HG02885 (cell line): Measurements from ENCODE around the gene ZNF200.
A peak's percentile ranks its signal among the peaks of the same experiment; 100 is the strongest.
"Not testable (repeated sequence)": the region's sequence is repeated elsewhere in the genome, so short reads cannot be mapped to it uniquely, and the experiment has no call there.

ENCODE experiments used
- ATAC-seq: cut with Tn5 transposase; IDR thresholded peaks from one replicate; pipeline ENCODE4 v1.9.1; 2021; ENCODE audit warnings: mild to moderate bottlenecking; ENCODE audit not compliant: unreplicated experiment, poor library complexity

ZNF200 gene

GRCh38 chr16:3234857-3235561 is at the start of gene ZNF200:
TSS of gene ZNF200 (minus strand) at chr16:3235158. CDS start at chr16:3233755, 1,403 bp downstream.
- ATAC-seq: peak; percentile 94

DNA sequence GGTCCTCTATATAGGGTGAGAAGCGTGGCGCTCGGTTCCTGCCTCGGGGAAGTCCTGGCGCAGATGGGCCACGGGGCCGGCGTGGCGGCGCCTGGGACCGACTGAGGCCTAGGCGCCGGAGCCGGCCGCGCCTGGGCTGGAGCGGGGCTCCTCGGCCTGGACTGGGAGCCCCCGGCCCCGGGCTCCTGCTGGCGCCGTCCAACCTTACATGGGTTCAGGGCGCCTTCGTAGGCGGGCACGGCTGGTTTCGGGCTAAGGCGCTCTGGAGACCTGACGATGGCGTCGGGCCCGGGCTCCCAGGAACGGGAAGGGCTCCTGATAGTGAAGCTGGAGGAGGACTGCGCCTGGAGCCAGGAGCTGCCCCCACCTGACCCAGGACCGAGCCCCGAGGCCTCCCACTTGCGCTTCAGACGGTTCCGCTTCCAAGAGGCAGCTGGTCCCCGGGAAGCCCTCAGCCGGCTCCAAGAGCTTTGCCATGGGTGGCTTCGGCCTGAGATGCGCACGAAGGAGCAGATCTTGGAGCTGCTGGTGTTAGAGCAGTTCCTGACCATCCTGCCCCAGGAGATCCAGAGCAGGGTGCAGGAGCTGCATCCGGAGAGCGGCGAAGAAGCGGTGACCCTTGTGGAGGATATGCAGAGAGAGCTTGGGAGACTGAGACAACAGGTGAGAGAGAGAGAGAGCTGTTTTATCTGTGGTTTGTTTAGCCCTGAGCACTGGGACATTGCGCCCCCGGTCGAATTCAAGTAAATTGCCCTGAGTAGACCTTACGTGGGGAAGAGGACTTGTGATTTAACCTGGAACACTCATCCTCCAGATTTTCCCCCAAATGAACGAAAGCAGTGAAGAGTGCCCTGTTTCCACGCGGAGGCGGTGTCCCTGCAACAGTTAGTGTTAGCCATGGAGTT is 48.8 kb upstream of the ZNF200 start:
- ATAC-seq: peak; percentile 1

DNA sequence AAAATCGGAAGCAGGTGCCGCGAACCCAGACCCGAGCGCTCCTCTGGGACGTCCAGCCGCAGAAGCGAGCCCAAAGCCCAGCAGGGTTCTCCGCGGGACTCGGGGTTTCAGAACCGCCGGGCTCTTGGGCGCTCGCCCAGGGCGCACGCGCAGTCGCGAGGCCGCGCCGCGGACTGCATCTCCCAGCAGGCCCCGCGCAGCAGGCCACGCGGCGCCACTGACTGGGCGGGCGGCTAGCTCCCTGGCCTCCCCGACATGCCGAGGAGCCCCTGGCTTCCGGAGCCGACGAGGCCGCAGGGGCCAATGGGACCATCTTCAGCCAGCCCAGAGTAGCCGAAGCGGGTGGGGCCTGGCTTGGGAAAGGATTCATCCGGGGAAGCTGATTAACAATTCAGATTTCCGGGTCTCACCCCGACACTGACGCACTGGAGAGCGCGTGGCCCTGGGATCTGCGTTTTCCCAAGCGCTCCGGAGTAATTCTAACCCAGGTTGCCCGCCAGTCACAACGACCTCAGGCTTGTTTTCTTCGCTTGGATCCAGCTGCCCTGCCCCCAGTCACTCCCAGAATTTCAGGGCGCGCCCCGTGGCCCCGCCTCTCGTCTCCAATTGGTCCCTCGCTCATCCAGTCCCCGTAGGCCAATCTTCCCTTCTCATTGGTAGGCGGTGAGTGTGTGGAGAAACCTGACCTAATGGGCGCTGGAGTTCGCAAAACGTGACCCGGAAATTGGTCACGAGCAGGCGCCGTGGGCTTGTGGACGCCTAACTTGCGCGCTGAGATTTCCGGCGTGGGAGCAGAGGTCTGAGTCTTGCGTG is 48.0 kb upstream of the ZNF200 start, which contains the start of gene ZNF263:
Gene ZNF263, plus strand, starts transcription at position 762 of the 813 bp plus-strand sequence. CDS start 328 bp downstream, outside the sequence.
- peak; percentile 80 for ATAC-seq

- peak; percentile 13 for ATAC-seq
Observed at GRCh38 chr16:3282103-3282729, 47.3 kb upstream of the ZNF200 start.

- no peak for ATAC-seq
Observed at GRCh38 chr16:3281222-3281820, 46.4 kb upstream of the ZNF200 start.

GRCh38 chr16:3276679-3277078 is 41.7 kb upstream of the ZNF200 start:
- no peak for ATAC-seq

DNA sequence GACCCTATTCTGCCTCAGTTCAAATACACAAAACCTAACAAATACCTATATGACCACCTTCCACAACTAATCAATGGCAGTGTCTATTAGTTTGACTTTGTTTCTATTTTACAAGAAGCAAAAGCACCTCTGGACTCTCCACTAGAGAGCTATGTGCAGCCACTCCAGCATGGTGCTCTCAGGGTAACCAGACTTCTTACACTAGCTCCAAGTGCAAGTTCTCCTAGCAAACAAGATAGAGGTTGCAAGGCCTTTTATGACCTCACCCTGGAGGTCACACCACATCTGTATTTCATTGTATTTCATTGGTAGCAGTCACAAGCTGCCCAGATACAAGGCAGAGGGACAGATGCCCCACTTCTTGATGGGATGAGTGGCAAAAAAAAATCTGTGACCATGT is 40.0 kb upstream of the ZNF200 start:
- ATAC-seq: no peak

GRCh38 chr16:3274490-3274889 is 39.5 kb upstream of the ZNF200 start:
- no peak for ATAC-seq

DNA sequence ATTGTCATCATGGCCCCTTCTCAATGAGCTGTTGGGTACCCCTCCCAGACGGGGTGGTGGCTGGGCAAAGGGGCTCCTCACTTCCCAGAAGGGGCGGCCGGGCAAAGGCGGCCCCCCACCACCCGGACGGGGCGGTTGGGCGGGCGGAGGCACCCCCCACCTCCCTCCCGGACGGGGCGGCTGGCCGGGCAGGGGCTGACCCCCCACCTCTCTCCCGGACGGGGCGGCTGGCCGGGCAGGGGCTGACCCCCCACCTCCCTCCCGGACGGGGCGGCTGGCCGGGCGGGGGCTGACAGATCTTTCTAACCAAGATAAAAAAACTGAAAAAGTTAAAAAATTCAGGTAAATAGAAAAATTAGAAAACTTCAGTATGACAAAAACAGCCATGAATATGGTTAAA is 36.3 kb upstream of the ZNF200 start:
- ATAC-seq: not testable (repeated sequence)

GRCh38 chr16:3270718-3271117 is 35.8 kb upstream of the ZNF200 start:
- not testable (repeated sequence) for ATAC-seq

DNA sequence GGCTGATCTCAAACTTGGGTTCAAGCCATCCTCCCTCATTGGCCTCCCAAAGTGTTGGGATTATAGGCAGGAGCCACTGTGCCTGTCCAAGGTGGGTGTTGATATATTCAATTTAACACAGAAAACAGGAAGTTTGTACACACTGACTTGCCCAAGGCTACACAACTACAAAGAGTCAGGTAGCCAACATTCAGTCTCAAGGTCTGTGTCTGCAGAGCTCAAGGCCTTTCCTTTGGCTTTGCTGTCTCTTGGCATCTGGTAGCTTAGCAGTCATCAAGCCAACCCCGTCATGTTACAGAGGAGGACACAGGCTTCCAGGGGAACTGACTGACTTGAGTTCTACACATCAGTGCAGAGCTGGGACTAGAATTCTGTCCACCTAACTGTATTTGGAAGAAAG is 33.3 kb upstream of the ZNF200 start:
- ATAC-seq: no peak

DNA sequence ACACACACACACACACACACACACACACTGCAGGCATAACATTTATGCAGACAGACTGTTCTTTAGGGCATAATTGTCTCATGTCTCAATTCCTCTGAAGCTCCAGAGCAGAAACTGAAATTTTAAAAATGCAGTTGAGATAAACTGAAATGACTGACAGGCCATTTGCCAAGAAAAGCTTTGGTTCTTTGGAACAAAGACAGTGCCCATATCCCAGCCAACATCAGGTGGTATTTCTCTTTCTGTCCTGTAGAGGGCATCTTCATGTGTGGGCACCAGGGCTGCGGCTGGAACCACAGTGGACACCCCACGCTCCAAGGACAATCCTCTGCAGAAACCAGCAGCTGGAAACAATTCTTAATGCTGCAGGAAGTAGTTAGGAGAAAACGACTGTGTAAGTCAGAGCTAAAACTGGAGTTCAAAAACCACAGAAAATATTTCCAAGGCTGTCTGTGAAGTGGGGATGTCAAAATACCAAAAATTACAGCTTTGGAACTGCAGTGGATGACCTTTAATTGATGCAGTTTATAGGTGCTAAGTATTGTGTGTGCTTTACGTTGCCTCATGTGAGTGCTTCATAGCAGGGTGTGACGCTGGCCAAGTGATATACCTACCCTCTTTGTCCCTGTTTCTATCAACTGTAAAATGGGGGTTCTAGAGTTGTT is 32.0 kb upstream of the ZNF200 start:
- ATAC-seq: no peak

GRCh38 chr16:3264137-3265036 is 29.4 kb upstream of the ZNF200 start:
- ATAC-seq: peak; percentile 87

DNA sequence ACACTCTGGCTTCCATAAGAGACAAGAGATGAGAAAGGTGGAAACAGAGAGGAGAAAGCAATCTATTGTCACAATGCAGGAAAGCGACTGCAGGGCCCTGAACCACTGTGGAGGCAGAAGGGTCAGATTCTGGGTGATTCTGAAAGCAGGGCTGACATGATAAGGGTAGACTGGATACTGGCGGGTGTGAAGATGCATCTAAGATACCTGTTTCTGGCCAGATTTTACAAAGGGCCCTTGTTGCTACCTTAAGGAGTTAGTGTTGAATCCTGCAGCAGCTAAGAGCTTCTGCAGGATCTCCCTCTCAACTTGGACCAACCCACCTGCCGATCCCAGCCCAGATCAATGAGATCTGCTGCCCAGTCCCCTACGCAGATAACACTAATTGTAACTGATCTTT is 27.6 kb upstream of the ZNF200 start:
- ATAC-seq: no peak

GRCh38 chr16:3259836-3260235 is 24.9 kb upstream of the ZNF200 start:
- ATAC-seq: no peak

- ATAC-seq: no peak
Observed at GRCh38 chr16:3256866-3257465, 22.0 kb upstream of the ZNF200 start.

- no peak for ATAC-seq
Observed at GRCh38 chr16:3256146-3256865, 21.3 kb upstream of the ZNF200 start, which contains the start of gene MEFV. TSS of gene MEFV (minus strand) at chr16:3256633. CDS start at chr16:3256587, 46 bp downstream.
